Muscle of arm (tissue), 14 donors: ENCODE measurements around the gene WFDC2. TPM values are rescaled to one million over a fixed set of nuclear protein-coding genes. Genes with fewer than 3 reads are reported as not detected.

Experiments used
- DNase-seq: peaks from one replicate; pipeline ENCODE4 v3.0.0-alpha.2; 2013
- long read RNA-seq, 11 donors: transcript quantifications; one replicate each; lab custom pipeline, GENCODE V29; 2026
- polyA plus RNA-seq, 12 donors: library from polyadenylated mRNA; unstranded; fragments of 120-200 nt; gene quantifications; one replicate each; pipeline ENCODE4 v1.2.1, GENCODE V29; 2013; ENCODE audit not compliant: insufficient read length in 12 of 12

The WFDC2 gene
- 1 to 10 TPM in 5 of 12 donors, under 1 TPM in 2, not detected in 5; 0.74 to 4.2 (median 1.2) TPM for polyA plus RNA-seq
- long read RNA-seq, donor 1, partial matches to known transcripts = 0 of 5 reads
- long read RNA-seq, donor 1, other reads (novel, unspliced or antisense) = 0 of 5 reads
- long read RNA-seq, donor 2 = 0 reads
- long read RNA-seq, donor 3 = 0 reads
- long read RNA-seq, donor 4 = 0 reads
- long read RNA-seq, donor 5, partial matches to known transcripts = 0 of 1 reads
- long read RNA-seq, donor 5, other reads (novel, unspliced or antisense) = 0 of 1 reads
- long read RNA-seq, donor 6, partial matches to known transcripts = 0 of 1 reads
- long read RNA-seq, donor 6, other reads (novel, unspliced or antisense) = 0 of 1 reads
- long read RNA-seq, donor 7 = 0 reads
- long read RNA-seq, donor 8, partial matches to known transcripts = 0 of 1 reads
- long read RNA-seq, donor 8, other reads (novel, unspliced or antisense) = 0 of 1 reads
- long read RNA-seq, donor 9 = 0 reads
- long read RNA-seq, donor 10 = 0 reads
- long read RNA-seq, donor 11, partial matches to known transcripts = 0 of 1 reads
- long read RNA-seq, donor 11, other reads (novel, unspliced or antisense) = 0 of 1 reads

- DNase-seq = no peak
These were observed at the start of gene WFDC2 for GRCh38 chr20:45469336-45470261. TSS of gene WFDC2 (plus strand) at chr20:45469753. CDS start at chr20:45469782, 29 bp downstream.

GRCh38 chr20:45420125-45420524, 49.4 kb upstream of the WFDC2 start:
- no peak for DNase-seq

- DNase-seq = no peak
These were observed 45.9 kb upstream of the WFDC2 start for GRCh38 chr20:45423700-45424099.

- no peak for DNase-seq
These were observed 44.0 kb upstream of the WFDC2 start for GRCh38 chr20:45425561-45425960.

- DNase-seq = no peak
These were observed 43.1 kb upstream of the WFDC2 start for GRCh38 chr20:45426320-45427016.

- no peak for DNase-seq
These were observed 42.1 kb upstream of the WFDC2 start for GRCh38 chr20:45427236-45428149.

GRCh38 chr20:45429618-45430017, 39.9 kb upstream of the WFDC2 start:
- DNase-seq = no peak

GRCh38 chr20:45432294-45432693, 37.3 kb upstream of the WFDC2 start:
- DNase-seq = no peak

- no peak for DNase-seq
These were observed 36.2 kb upstream of the WFDC2 start for GRCh38 chr20:45433316-45433715.

- DNase-seq = no peak
These were observed 35.6 kb upstream of the WFDC2 start for GRCh38 chr20:45433976-45434375.

- peak; percentile 78 for DNase-seq
These were observed 32.6 kb upstream of the WFDC2 start for GRCh38 chr20:45436732-45437485.

- no peak for DNase-seq
These were observed 29.1 kb upstream of the WFDC2 start for GRCh38 chr20:45440424-45440823.

GRCh38 chr20:45440891-45441685, 28.5 kb upstream of the WFDC2 start:
- no peak for DNase-seq

- DNase-seq = no peak
These were observed 27.8 kb upstream of the WFDC2 start for GRCh38 chr20:45441746-45442145.

GRCh38 chr20:45444050-45444449, 25.5 kb upstream of the WFDC2 start:
- no peak for DNase-seq

GRCh38 chr20:45445805-45446562, 23.6 kb upstream of the WFDC2 start:
- DNase-seq = no peak

- DNase-seq = no peak
These were observed 21.3 kb upstream of the WFDC2 start for GRCh38 chr20:45448270-45448669.

GRCh38 chr20:45449528-45449927, 20.0 kb upstream of the WFDC2 start:
- DNase-seq = no peak
